GM21619 (cell line): Measurements from ENCODE around the gene GRIN1.
A peak's percentile ranks its signal among the peaks of the same experiment; 100 is the strongest.

ENCODE experiments used
- ATAC-seq: cut with Tn5 transposase; IDR thresholded peaks from one replicate; pipeline ENCODE4 v1.9.1; 2021; ENCODE audit not compliant: unreplicated experiment

Gene GRIN1

GRCh38 chr9:137173796-137174664, 35.1 kb downstream of the GRIN1 start:
- no peak for ATAC-seq

DNA sequence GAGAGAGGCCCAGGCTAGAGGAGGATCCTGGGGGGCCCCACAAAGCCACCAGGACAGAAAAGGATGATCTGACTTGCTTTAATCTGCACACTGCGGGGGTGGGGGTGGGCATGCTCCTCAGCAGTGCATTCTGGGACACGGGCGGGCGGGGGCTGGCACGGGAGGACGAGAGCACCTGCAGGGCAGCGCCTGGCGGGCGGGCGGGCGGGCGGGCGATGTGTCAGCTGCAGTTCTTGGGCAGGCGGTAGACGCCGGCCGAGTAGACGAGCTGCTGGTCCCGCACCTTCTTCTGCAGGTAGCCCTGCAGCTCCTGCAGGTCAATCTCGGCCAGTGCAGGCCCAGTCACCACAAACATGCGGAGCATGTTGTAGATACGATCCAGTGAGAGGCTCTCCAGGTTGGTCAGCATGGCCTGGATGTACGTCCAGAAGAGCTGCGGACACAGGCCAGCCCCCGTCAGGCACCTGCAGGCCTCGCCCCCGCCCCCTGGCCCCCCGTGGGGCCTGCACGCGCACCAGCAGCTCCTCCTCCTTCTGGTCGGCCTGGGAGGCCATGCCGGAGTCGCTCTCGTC, 35.9 kb downstream of the GRIN1 start:
- no peak for ATAC-seq

DNA sequence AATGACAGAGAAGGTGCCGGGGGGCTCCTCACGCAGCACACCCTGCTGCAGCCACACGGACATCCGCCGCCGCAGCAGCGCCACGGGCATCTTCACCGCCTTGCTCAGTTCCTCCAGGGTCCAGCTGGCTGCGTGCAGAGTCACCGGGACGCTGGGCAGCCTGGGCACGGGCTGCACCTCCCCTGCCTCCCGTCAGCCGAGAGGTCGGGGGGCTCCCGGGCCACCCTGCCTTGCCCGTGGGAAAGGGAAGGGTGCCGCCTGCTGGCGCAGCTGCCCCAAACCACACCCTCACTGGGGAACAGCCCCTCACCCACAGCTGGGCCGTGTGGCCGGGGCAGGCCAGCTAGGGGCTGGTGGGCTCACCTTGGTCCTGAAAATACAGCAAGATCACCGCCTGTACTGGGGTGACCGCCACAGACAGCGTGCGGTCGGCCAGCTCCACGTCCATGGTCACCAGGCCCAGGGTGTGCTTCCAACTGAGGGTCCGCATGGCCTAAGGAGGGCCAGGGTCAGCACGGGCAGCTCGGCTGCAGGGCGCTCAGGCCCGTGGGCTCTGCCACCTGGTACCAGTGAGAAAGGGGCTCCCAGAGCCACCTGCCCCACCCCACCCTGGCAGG, 36.5 kb downstream of the GRIN1 start:
- ATAC-seq = no peak

- ATAC-seq = no peak
Observed at GRCh38 chr9:137176302-137177182, 37.6 kb downstream of the GRIN1 start.

DNA sequence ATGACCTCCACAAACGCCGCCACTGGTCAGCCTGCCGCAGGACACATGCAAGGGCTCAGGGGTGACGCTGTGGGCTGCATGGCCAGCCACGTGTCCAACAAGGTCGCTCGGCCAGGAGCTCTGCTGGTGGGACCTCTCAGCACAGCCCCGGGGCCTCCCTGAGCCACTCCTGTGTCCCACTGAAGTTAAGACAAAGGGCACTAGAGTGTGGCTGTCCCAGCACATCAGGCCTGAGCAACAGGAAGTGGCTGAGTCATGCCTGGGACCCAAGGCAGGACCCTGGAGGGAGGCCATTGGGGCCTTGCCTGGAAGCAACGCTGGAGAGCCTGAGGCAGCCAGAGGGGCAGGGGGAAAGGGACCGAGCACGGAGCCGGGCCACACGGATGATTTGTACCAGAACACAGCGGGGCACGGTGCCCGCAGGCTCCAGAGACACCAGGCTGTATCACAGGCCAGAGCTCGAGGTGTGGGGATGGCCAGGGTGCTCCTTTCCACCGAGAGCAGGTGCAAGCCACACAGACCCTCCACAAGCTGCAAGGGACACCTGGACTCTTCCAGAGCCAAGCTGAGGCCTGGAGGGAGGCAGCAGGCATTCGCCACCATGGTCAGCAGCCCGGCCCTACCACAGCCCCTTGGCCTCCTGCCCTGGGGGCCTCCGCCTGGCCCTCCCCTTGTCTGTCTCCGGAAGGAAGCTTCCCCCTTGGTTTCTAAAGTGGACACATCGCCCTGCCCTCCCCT, 39.4 kb downstream of the GRIN1 start:
- no peak for ATAC-seq

- ATAC-seq = no peak
Observed at GRCh38 chr9:137178939-137179630, 40.1 kb downstream of the GRIN1 start.

DNA sequence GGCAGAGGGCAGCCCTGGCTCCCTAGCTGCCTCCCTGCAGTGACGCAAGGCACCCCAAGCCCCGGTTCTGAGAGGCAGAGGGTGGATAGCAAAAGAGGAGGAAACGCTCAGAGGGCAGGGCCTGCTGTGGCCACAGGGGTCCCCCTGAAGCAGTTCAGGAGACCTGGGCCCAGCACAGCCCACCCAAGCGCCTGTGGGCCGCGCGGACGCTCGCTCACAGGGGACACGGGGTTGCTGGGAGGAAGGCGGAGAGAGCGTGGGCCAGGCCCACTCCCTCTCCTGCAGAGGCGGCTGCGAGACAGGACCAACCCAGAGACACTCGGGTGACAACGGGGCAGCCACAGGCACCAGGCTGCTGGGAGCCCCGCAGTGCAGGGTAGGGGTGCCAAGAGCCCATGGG, 40.8 kb downstream of the GRIN1 start:
- ATAC-seq = no peak

DNA sequence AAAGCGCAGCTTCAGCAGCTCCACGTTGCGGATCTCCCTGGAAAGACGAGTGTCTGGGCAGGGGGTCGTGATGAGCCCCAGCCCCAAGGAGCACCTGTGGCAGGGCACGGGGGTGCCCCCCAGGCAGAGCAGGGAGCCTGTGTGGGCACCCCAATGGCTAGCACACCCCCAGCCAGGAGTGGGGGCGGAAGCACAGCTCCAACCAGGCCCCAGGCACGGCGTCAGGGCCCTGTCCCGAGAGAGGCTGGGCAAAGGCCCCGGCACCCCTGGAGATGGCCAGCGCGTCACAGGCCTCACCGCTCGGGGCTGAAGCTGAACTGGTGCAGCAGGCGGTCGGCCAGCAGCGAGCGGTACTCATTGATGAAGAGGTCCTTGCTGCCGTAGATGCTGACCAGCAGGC, 41.5 kb downstream of the GRIN1 start:
- no peak for ATAC-seq

DNA sequence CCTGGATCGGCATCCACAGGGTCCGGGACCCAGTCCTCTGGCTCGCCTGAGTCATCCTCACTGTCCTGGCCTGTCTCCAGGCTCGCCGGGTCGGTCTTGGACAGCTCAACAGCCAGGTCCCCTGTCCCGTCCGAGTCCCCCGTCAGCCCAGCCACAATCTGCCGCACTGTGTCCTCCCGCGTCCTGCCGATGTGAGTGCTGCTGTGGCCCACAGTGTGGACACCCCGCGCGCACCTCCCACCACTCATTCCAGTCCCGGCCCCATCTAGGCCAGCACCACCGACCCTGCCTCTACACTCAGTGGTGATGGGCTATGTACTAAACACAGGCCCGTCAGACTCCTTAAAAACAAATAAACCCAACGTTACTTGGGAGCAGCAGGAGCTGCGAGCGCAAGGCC, 42.7 kb downstream of the GRIN1 start:
- no peak for ATAC-seq

DNA sequence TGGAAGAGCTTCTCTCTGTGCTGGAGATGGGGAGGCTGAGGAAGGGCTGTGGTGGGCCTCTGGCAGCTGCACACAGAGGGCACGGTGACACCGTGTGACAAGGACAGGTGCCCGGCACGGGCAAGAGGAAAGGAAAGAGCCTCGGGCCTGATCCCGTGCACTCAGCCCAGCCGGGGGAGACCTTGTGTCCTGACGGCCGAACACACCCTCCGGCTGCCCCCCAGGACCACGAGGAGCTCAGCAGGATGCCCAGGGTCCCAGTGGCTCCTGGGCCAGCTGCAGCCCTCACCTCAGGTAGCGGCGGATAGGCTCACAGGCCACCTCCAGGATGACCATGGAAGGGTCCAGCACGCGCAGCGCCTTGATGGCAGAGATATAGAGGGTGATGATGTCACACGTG, 43.9 kb downstream of the GRIN1 start:
- no peak for ATAC-seq

GRCh38 chr9:137183980-137184595, 45.1 kb downstream of the GRIN1 start:
- no peak for ATAC-seq

- ATAC-seq = no peak
Observed at GRCh38 chr9:137184881-137185660, 46.1 kb downstream of the GRIN1 start.

DNA sequence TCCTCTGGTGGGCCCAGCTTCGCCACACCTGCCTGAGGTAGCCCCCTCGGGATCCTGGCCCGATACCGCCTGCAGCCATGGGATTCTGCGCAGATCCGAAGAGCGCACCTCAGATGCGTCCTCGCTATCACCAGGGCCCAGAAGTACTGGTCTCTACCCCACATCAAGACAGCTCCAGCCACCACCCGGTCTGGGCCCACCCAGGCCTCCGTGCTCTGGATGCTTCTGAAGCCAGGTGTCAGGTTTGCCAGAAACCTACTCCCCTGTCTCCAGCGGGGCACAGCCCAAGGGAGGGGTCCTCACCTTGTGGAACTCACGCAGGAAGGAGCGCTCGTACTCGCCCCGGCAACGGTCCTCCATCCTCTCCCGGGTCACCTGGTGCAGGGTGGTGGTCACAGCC, 47.0 kb downstream of the GRIN1 start:
- ATAC-seq = no peak

GRCh38 chr9:137186385-137186784, 47.4 kb downstream of the GRIN1 start:
- no peak for ATAC-seq

GRCh38 chr9:137187386-137187785, 48.4 kb downstream of the GRIN1 start:
- no peak for ATAC-seq

GRCh38 chr9:137188086-137188489, 49.1 kb downstream of the GRIN1 start:
- ATAC-seq = no peak

DNA sequence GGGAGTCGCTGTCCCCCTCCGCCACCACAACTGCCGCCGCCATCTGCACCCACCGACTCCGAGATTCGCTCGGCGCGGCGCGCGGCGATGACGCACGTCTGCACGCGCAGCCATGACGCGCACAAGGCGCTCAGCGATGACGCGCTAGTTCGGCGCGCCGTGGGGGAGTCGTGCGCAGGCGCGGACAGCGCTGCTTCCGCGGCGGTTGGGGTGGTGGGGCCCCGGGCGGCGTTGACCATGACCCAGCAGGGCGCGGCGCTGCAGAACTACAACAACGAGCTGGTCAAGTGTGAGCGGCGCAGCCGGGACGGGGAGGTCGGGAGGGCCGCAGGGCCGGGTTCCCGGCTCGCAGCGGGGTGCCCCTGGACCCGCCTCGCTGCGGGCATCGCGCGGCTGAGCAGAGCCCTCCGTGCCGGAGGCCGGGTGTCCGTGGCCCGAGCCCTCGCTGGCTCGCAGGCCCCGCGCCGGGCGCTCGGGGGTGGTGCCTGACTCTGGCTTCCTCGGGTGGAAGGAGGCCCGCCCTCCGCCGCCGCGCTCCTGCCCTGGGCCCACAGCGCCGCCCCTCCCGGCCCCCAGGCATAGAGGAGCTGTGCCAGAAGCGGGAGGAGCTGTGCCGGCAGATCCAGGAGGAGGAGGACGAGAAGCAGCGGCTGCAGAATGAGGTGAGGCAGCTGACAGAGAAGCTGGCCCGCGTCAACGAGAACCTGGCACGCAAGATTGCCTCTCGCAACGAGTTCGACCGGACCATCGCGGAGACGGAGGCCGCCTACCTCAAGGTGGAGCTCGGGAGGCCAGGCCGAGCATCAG, 49.7 kb downstream of the GRIN1 start, which contains the start of the genes ANAPC2 and SSNA1:
ANAPC2 (minus strand) TSS at position 71 of the 807 bp plus-strand sequence; CDS start at position 43, 28 bp downstream.
SSNA1 (plus strand) TSS at position 187 of the 807 bp plus-strand sequence; CDS start at position 238, 51 bp downstream.
- peak; percentile 66 for ATAC-seq
